Measurements from ENCODE around the gene HSPA6.
"Not testable (repeated sequence)": the region's sequence is repeated elsewhere in the genome, so short reads cannot be mapped to it uniquely, and the experiment has no call there.

The HSPA6 gene

GRCh38 chr1:161505686-161506085 lies 18.7 kb upstream of the HSPA6 start:
- no peak for DNase-seq

DNA sequence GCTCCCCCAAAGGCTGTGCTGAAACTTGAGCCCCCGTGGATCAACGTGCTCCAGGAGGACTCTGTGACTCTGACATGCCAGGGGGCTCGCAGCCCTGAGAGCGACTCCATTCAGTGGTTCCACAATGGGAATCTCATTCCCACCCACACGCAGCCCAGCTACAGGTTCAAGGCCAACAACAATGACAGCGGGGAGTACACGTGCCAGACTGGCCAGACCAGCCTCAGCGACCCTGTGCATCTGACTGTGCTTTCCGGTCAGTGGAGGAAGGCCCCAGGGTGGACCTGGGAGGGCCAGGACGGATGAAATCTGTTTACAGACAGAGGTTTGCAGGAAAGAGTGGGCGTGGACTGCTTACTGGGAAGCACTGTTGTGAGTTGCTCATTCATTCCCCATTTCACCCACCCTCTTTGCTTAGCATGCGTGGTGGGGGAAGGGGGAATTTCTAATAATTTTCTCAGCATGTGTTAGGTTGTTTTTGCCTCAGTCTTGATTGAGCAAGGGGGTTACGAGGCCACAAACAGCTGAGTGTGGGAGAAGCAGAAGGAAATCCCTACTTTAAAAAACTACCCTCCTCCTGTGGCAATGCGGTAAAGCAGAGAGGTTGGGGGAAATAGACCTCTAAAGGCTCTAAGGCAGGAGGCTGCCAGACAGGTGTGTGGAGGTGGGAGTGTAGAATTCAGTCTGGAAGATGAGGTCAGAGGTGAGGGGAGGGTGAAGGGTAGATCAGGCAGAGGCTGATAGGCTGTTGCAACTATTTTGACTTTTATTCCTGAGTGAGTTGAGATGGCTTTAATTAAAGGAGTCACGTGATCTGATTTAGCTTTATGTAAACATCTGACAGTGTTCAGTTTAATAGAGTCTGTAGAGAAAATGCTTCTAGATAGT lies 17.8 kb upstream of the HSPA6 start:
- no peak for DNase-seq

DNA sequence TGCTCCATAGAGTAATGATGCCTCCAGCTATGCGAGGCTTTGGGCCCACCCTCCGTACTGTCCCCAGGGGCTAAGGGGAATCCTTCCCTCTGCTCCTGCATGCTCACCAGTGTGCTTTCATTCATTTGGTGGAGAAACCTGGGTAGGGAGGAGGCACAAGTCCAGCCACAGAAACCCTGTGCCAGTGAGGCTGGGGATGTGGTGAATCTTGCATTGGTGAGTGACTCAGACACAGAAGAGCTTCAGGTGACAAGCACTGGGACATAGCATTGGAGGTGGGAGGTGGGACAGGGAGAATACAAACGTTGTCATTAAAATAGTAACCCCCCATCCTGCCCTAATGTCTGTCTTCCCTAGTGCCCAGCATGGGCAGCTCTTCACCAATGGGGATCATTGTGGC lies 13.9 kb upstream of the HSPA6 start:
- no peak for DNase-seq

DNA sequence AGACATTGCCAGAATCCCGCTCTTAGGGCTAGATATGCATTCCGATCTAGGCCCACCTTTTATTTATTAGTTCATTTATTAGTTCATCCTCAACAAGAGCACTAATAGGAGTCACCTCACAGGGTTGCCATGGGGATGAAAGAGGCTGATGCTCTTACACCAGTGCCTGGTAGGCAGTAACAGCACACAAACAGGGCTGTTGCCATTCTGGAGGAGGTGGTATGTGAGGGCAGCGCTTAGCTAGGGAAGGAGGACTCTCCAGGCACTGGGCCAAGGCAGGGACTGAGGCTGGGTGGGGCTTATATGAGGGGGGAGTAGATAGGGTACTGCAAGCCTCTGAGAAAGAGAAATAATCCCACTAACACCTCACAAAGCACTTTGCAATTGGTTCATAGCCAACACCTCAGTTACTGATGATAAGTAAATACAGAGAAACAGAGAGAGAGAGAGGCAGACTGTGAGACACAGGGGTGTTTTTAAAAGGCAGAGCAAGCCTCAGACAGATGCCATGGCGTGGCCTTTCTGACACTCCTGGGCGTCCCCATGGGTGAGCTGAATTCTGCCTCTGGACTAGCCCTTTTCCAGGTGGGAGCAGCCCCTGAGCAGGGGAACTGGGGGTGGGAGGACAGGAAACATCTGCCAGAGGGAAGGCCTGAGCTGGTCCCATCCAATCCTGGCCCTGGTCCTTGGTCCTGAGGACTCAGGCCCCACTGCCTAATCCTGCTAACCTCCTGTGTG lies 13.2 kb upstream of the HSPA6 start:
- DNase-seq, result no peak

DNA sequence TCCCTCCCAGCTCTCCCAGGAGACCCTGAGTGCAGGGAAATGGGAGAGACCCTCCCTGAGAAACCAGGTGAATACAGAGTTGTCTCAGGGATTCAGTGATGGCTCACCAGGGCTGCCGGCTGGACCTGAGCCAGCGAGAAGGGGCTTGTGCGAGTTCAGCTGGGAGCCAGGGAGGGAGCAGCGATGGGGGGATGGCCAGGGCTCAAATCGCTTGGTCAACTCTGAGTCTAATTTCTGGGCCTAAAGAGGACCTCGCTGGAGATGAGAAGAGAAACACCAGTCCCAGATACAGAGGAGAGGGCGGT lies 12.6 kb upstream of the HSPA6 start:
- no peak for DNase-seq

- DNase-seq, result not testable (repeated sequence)
Measured at GRCh38 chr1:161512636-161513447, 11.5 kb upstream of the HSPA6 start.

- not testable (repeated sequence) for DNase-seq
Measured at GRCh38 chr1:161513448-161513780, 10.9 kb upstream of the HSPA6 start.

DNA sequence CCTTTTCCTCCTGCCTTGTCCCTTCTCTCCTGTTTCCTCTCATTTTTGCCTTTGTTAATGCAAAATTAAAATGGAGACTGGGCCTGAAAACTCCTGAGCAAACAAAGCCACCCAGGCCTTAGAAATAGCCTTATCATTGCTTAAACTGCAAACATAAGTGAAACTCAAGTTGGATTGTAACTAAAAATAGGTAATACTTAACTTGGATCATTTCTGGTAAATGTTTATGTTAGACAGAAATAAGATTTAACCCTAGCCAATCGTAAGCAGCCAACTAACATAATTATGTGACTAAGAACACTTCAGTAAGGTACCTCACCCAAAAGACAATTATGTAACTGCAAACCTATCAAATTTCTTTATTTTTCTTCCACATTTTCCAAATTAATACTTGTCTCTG lies 10.4 kb upstream of the HSPA6 start:
- DNase-seq, result not testable (repeated sequence)

- not testable (repeated sequence) for DNase-seq
Measured at GRCh38 chr1:161523041-161523816, 1.1 kb upstream of the HSPA6 start.

- DNase-seq, result not testable (repeated sequence)
Measured at GRCh38 chr1:161524742-161525291, 477 bp downstream of the HSPA6 start.

DNA sequence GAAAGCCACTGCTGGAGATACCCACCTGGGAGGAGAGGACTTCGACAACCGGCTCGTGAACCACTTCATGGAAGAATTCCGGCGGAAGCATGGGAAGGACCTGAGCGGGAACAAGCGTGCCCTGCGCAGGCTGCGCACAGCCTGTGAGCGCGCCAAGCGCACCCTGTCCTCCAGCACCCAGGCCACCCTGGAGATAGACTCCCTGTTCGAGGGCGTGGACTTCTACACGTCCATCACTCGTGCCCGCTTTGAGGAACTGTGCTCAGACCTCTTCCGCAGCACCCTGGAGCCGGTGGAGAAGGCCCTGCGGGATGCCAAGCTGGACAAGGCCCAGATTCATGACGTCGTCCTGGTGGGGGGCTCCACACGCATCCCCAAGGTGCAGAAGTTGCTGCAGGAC lies 981 bp downstream of the HSPA6 start:
- DNase-seq, result not testable (repeated sequence)

GRCh38 chr1:161525918-161526317 lies 1.6 kb downstream of the HSPA6 start:
- DNase-seq, result not testable (repeated sequence)

- not testable (repeated sequence) for DNase-seq
Measured at GRCh38 chr1:161528550-161528949, 4.2 kb downstream of the HSPA6 start.

- not testable (repeated sequence) for DNase-seq
Measured at GRCh38 chr1:161529463-161530104, 5.2 kb downstream of the HSPA6 start.

GRCh38 chr1:161530158-161530557 lies 5.8 kb downstream of the HSPA6 start:
- peak; percentile 42 for DNase-seq

- peak; percentile 87 for DNase-seq
Measured at GRCh38 chr1:161530671-161531641, 6.6 kb downstream of the HSPA6 start.

DNA sequence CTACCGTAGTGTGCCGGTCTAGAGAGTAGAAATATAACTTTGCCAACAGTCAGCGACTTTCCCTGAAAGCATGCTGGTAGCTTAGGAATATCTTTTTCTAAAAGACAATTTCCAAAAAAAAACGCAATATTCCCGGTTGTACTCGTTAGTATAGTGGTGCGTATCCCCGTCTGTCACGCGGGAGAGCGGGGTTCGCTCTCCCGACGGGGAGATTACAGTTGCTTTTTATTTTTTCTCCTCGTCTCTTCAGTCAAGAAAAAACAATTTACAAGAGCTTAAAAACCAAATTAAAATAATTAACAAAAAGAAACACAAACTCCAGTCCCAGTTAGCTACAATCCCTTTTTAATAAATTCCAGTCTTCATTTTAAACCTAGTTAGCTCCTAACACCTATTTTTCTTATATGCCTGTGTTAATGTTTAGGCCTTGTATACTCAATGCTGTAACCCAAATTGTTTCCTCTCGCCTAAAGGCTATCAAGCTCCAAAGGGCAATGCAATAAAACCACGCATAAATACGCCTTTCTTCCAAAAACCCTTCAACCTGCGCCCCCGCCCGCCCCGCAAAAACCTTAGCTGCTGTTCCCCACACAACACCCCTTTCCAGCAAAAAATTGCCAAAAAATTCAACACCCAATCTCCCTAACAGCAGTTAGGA lies 7.8 kb downstream of the HSPA6 start:
- DNase-seq, result no peak

- DNase-seq, result not testable (repeated sequence)
Measured at GRCh38 chr1:161532644-161533567, 8.6 kb downstream of the HSPA6 start.
